ENCODE data around the gene PLEKHA8.

The PLEKHA8 gene

GRCh38 chr7:30026229-30027064, 1.8 kb upstream of the PLEKHA8 start, which contains the start of gene FKBP14:
Gene FKBP14 (minus strand): TSS chr7:30026702. CDS start chr7:30026508, 194 bp downstream.
- peak; percentile 99 for DNase-seq

- DNase-seq: peak; percentile 57
Measured at GRCh38 chr7:30027065-30027456, 1.2 kb upstream of the PLEKHA8 start.

- no peak for DNase-seq
Measured at GRCh38 chr7:30027740-30028215, 434 bp upstream of the PLEKHA8 start.

GRCh38 chr7:30028749-30029635, 780 bp downstream of the PLEKHA8 start:
- no peak for DNase-seq

GRCh38 chr7:30029696-30030095, 1.5 kb downstream of the PLEKHA8 start:
- DNase-seq: no peak

GRCh38 chr7:30032310-30033125, 4.3 kb downstream of the PLEKHA8 start:
- DNase-seq: no peak

- DNase-seq: no peak
Measured at GRCh38 chr7:30034501-30034900, 6.3 kb downstream of the PLEKHA8 start.

GRCh38 chr7:30036220-30036619, 8.0 kb downstream of the PLEKHA8 start:
- no peak for DNase-seq

- DNase-seq: no peak
Measured at GRCh38 chr7:30038196-30038980, 10.2 kb downstream of the PLEKHA8 start.

- DNase-seq: no peak
Measured at GRCh38 chr7:30040938-30041337, 12.7 kb downstream of the PLEKHA8 start.

- DNase-seq: no peak
Measured at GRCh38 chr7:30041526-30042269, 13.5 kb downstream of the PLEKHA8 start.

- DNase-seq: no peak
Measured at GRCh38 chr7:30046127-30046770, 18.0 kb downstream of the PLEKHA8 start.

- no peak for DNase-seq
Measured at GRCh38 chr7:30047124-30047523, 18.9 kb downstream of the PLEKHA8 start.

- DNase-seq: no peak
Measured at GRCh38 chr7:30048582-30048981, 20.4 kb downstream of the PLEKHA8 start.

- DNase-seq: no peak
Measured at GRCh38 chr7:30049173-30049572, 21.0 kb downstream of the PLEKHA8 start.

GRCh38 chr7:30053068-30053467, 24.9 kb downstream of the PLEKHA8 start:
- no peak for DNase-seq

GRCh38 chr7:30057741-30058140, 29.5 kb downstream of the PLEKHA8 start:
- DNase-seq: no peak

- peak; percentile 48 for DNase-seq
Measured at GRCh38 chr7:30061786-30062185, 33.6 kb downstream of the PLEKHA8 start.

GRCh38 chr7:30062587-30062986, 34.4 kb downstream of the PLEKHA8 start:
- no peak for DNase-seq

- no peak for DNase-seq
Measured at GRCh38 chr7:30065746-30066145, 37.5 kb downstream of the PLEKHA8 start.

GRCh38 chr7:30066687-30067086, 38.5 kb downstream of the PLEKHA8 start:
- no peak for DNase-seq
